Measurements from ENCODE around the gene VTA1.

The VTA1 gene

DNA sequence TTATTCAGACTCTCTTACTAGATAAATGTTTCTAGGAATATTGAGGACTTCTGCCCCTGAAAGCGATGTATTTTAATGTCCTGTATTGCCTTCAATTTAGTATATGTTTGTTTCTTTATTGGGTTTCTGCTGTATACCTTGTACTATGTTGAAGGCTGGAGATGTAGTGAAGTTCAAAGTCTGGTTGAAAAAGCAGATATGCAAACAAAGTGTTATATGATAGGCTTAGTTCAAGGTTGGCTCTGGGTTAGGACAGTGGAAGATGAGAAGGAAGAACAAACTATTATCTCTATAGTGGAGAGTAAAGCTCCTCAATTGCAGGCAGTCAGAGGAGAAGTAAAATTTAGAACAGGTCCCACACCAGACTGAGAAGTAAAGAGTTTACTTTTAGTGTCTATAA, 118.4 kb downstream of the VTA1 start:
- no peak for DNase-seq
- H3K27me3 ChIP-seq = no peaks in the 10 kb centered on the region
- intact Hi-C loops (cut with DNase I; ENCODE audit: low total_unique reads) = no loop called here
- no peak overlapping the region for H3K4me3 ChIP-seq
- H3K27ac ChIP-seq = no peak overlapping the region
- no peaks in the 10 kb centered on the region for H3K4me1 ChIP-seq
- H3K9me3 ChIP-seq = no peaks in the 10 kb centered on the region
- TF ChIP-seq, protein P1, sequence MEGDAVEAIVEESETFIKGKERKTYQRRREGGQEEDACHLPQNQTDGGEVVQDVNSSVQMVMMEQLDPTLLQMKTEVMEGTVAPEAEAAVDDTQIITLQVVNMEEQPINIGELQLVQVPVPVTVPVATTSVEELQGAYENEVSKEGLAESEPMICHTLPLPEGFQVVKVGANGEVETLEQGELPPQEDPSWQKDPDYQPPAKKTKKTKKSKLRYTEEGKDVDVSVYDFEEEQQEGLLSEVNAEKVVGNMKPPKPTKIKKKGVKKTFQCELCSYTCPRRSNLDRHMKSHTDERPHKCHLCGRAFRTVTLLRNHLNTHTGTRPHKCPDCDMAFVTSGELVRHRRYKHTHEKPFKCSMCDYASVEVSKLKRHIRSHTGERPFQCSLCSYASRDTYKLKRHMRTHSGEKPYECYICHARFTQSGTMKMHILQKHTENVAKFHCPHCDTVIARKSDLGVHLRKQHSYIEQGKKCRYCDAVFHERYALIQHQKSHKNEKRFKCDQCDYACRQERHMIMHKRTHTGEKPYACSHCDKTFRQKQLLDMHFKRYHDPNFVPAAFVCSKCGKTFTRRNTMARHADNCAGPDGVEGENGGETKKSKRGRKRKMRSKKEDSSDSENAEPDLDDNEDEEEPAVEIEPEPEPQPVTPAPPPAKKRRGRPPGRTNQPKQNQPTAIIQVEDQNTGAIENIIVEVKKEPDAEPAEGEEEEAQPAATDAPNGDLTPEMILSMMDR (IDR thresholded peaks at IDR 0.05) = no peak
- H3K36me3 ChIP-seq = no peaks in the 10 kb centered on the region

DNA sequence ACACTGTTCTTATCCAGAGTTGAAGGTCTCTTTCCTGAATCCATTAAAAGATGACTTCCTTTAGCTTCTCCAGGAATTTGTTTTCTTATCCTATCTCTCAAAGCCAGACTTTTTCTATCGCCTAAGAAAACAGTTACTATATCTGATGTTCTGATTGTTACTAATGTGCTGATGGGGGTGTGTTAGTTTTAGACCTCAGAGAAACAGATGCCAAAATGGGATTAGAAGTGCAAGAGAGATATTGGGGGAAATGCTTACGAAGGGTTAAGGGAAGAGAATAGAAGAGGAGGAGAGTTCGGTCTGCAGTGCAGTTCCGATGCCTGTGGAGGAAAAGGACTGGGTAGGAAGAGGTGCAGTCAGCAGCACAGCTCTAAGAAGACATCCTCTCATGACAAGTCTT, 119.0 kb downstream of the VTA1 start:
- H3K4me1 ChIP-seq = no peaks in the 10 kb centered on the region
- H3K27ac ChIP-seq = no peak overlapping the region
- DNase-seq = no peak
- no peak overlapping the region for H3K4me3 ChIP-seq
- intact Hi-C loops (cut with DNase I; ENCODE audit: low total_unique reads) = no loop called here
- TF ChIP-seq, protein P1 (IDR thresholded peaks at IDR 0.05) = no peak
- no peaks in the 10 kb centered on the region for H3K27me3 ChIP-seq
- H3K36me3 ChIP-seq = no peaks in the 10 kb centered on the region
- H3K9me3 ChIP-seq = no peaks in the 10 kb centered on the region

DNA sequence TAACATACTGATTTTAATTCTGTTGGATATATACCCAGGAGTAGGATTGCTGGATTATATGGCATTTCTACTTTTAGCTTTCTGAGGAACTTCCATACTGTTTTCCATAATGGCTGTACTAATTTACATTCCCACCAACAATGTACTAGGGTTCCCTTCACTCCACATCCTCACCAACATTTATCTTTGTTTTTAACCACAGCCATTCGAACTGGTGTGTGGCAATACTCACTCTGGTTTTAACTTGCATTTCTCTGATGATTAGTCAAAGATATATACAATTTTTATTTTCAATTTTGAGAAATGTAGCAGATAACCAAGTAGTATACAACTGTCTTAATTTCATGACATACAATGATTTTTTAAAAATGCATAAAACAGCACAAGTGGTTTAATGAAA, 124.4 kb downstream of the VTA1 start:
- Histone ChIP-seq H3K27me3 (no peaks in the 10 kb centered on the region), H3K4me1 (no peaks in the 10 kb centered on the region), H3K9me3 (no peaks in the 10 kb centered on the region), H3K4me3 (no peak overlapping the region), H3K36me3 (no peaks in the 10 kb centered on the region), H3K27ac (no peak overlapping the region)
- intact Hi-C loops (cut with DNase I; ENCODE audit: low total_unique reads) = no loop called here
- DNase-seq = no peak
- TF ChIP-seq, protein P1 (IDR thresholded peaks at IDR 0.05) = no peak
